ENCODE results near the gene PDXK. TPM values are rescaled to one million over a fixed set of nuclear protein-coding genes. Genes with fewer than 3 reads are reported as not detected.

PDXK gene
- total and polyA plus RNA-seq, 9 of the 15 experiments (the other 6 are each of a cell fraction or from before 2014, with no cell fraction given), result 5.6 to 162 (median 76.5) TPM

GRCh38 chr21:43772425-43772821, 53.5 kb downstream of the PDXK start:
- ChIA-PET POLR2A (interaction anchor here (0.6 to 2.1 kb wide), 5 partner anchors 11 to 44 kb away, joined by 3 to 8 read pairs (median 4); no protein-coding TSS in a partner anchor), CTCF (ENCODE audit: low intra/inter-chr PET ratio) (no interaction called here)
- Histone ChIP-seq H3K4me2 (ENCODE audit: insufficient read depth, low read length) (no peak overlapping the region), H3K9me1 (ENCODE audit: control insufficient read depth, insufficient read depth, low read length) (peaks cover 3% of the 10 kb centered on the region), H3K9ac (ENCODE audit: insufficient read depth in 1 of 2, low read depth in 2 of 2, low read length in 2 of 2) (peak overlapping the region in 1 of 2 experiments; percentile 67; a peak in 3 of 4 replicates), H3K4me1 (replicated peaks in 1 of 2; ENCODE audit: control insufficient read depth in 2 of 2, insufficient read depth in 2 of 2, low read length in 2 of 2) (peaks cover 33 to 74% of the 10 kb centered on the region in 2 experiments), H4K20me1 (replicated peaks; ENCODE audit: control insufficient read depth, insufficient read depth, low read length) (no peaks in the 10 kb centered on the region), H3K9me3 (replicated peaks; ENCODE audit: control insufficient read depth, insufficient read depth, low read depth, low read length) (no peaks in the 10 kb centered on the region), H3K27ac (ENCODE audit: extremely low read depth, low read depth, low read length) (no peak overlapping the region), H2AFZ (ENCODE audit: low read depth, low read length) (no peak overlapping the region), H3K79me2 (ENCODE audit: control insufficient read depth, insufficient read depth, low read length) (peaks cover 18% of the 10 kb centered on the region), H3K27me3 (ENCODE audit: control insufficient read depth in 2 of 2, insufficient read depth in 2 of 2, low read length in 2 of 2) (no peaks in the 10 kb centered on the region), H3K4me3 (no peak overlapping the region), H3K36me3 (ENCODE audit: control insufficient read depth, insufficient read depth, low read length) (peaks cover 25% of the 10 kb centered on the region)
- 43% methylated on average over 6 of the region's 6 CpGs for WGBS (ENCODE audit: insufficient coverage, low coverage, missing lambda C conversion rate)
- no peak for ATAC-seq
- FAIRE-seq, result no peak
- in situ Hi-C loops (cut with MboI), result no loop called here
- no TSS peak for BruUV-seq (replicated peaks)
- peak in 1 of 4 experiments; percentile 30 for DNase-seq (ENCODE audit: extremely low read depth in 1 of 4, low spot score in 3 of 4)
- intact Hi-C loops (cut with micrococcal nuclease), result no loop called here
- TF ChIP-seq, protein P1, sequence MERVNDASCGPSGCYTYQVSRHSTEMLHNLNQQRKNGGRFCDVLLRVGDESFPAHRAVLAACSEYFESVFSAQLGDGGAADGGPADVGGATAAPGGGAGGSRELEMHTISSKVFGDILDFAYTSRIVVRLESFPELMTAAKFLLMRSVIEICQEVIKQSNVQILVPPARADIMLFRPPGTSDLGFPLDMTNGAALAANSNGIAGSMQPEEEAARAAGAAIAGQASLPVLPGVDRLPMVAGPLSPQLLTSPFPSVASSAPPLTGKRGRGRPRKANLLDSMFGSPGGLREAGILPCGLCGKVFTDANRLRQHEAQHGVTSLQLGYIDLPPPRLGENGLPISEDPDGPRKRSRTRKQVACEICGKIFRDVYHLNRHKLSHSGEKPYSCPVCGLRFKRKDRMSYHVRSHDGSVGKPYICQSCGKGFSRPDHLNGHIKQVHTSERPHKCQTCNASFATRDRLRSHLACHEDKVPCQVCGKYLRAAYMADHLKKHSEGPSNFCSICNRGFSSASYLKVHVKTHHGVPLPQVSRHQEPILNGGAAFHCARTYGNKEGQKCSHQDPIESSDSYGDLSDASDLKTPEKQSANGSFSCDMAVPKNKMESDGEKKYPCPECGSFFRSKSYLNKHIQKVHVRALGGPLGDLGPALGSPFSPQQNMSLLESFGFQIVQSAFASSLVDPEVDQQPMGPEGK (CRISPR knock-in tag; IDR thresholded peaks at IDR 0.05; ENCODE audit: borderline replicate concordance), result no peak
- TF ChIP-seq HOXB6 (CRISPR knock-in tag; IDR thresholded peaks at IDR 0.05; ENCODE audit: borderline replicate concordance) (no peak), E2F4 (CRISPR knock-in tag; IDR thresholded peaks at IDR 0.05; ENCODE audit: low read depth) (no peak), DNMT1 (IDR thresholded peaks at IDR 0.05) (no peak), RBM25 (IDR thresholded peaks at IDR 0.05; ENCODE audit: low read depth, low read length, severe bottlenecking) (no peak), TFAP4 (CRISPR knock-in tag; IDR thresholded peaks at IDR 0.05; ENCODE audit: borderline replicate concordance) (no peak), SIN3B (IDR thresholded peaks at IDR 0.05; ENCODE audit: low read depth) (no peak), ZSCAN32 (CRISPR knock-in tag; IDR thresholded peaks at IDR 0.05) (no peak), HNRNPK (IDR thresholded peaks at IDR 0.05; ENCODE audit: low read depth, low read length, poor library complexity, severe bottlenecking) (no peak), ZNF512 (tag; IDR thresholded peaks at IDR 0.05) (no peak)
- TF ChIP-seq, protein P2, sequence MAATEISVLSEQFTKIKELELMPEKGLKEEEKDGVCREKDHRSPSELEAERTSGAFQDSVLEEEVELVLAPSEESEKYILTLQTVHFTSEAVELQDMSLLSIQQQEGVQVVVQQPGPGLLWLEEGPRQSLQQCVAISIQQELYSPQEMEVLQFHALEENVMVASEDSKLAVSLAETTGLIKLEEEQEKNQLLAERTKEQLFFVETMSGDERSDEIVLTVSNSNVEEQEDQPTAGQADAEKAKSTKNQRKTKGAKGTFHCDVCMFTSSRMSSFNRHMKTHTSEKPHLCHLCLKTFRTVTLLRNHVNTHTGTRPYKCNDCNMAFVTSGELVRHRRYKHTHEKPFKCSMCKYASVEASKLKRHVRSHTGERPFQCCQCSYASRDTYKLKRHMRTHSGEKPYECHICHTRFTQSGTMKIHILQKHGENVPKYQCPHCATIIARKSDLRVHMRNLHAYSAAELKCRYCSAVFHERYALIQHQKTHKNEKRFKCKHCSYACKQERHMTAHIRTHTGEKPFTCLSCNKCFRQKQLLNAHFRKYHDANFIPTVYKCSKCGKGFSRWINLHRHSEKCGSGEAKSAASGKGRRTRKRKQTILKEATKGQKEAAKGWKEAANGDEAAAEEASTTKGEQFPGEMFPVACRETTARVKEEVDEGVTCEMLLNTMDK (IDR thresholded peaks at IDR 0.05; ENCODE audit: borderline replicate concordance, insufficient read depth, low read depth, low read length, poor library complexity, severe bottlenecking), result no peak
- TF ChIP-seq, protein P3, sequence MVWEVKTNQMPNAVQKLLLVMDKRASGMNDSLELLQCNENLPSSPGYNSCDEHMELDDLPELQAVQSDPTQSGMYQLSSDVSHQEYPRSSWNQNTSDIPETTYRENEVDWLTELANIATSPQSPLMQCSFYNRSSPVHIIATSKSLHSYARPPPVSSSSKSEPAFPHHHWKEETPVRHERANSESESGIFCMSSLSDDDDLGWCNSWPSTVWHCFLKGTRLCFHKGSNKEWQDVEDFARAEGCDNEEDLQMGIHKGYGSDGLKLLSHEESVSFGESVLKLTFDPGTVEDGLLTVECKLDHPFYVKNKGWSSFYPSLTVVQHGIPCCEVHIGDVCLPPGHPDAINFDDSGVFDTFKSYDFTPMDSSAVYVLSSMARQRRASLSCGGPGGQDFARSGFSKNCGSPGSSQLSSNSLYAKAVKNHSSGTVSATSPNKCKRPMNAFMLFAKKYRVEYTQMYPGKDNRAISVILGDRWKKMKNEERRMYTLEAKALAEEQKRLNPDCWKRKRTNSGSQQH (CRISPR knock-in tag; IDR thresholded peaks at IDR 0.05), result no peak

All from K562 (cell line).